ENCODE results near the gene LINS1.
A peak's percentile ranks its signal among the peaks of the same experiment; 100 is the strongest.
"Not testable (repeated sequence)": the region's sequence is repeated elsewhere in the genome, so short reads cannot be mapped to it uniquely, and the experiment has no call there.

Gene LINS1

GRCh38 chr15:100601617-100602063 lies 344 bp downstream of the LINS1 start:
- no peak for DNase-seq

- peak; percentile 45 for DNase-seq
These were observed 821 bp downstream of the LINS1 start for GRCh38 chr15:100601163-100601562.

- no peak for DNase-seq
These were observed 3.3 kb downstream of the LINS1 start for GRCh38 chr15:100598655-100599054.

- DNase-seq, result no peak
These were observed 4.1 kb downstream of the LINS1 start for GRCh38 chr15:100597862-100598261.

GRCh38 chr15:100596792-100597191 lies 5.2 kb downstream of the LINS1 start:
- peak; percentile 89 for DNase-seq

- no peak for DNase-seq
These were observed 6.0 kb downstream of the LINS1 start for GRCh38 chr15:100595964-100596363.

GRCh38 chr15:100593431-100593830 lies 8.6 kb downstream of the LINS1 start:
- DNase-seq, result no peak

GRCh38 chr15:100592898-100593297 lies 9.1 kb downstream of the LINS1 start:
- no peak for DNase-seq

- DNase-seq, result no peak
These were observed 10.1 kb downstream of the LINS1 start for GRCh38 chr15:100591835-100592234.

- DNase-seq, result not testable (repeated sequence)
These were observed 10.8 kb downstream of the LINS1 start for GRCh38 chr15:100591163-100591562.

- no peak for DNase-seq
These were observed 13.2 kb downstream of the LINS1 start for GRCh38 chr15:100588638-100589242.

- DNase-seq, result no peak
These were observed 21.6 kb downstream of the LINS1 start for GRCh38 chr15:100580414-100580813.

GRCh38 chr15:100573526-100573925 lies 28.5 kb downstream of the LINS1 start:
- no peak for DNase-seq

- no peak for DNase-seq
These were observed 29.5 kb downstream of the LINS1 start for GRCh38 chr15:100572362-100572983.

- no peak for DNase-seq
These were observed 30.3 kb downstream of the LINS1 start for GRCh38 chr15:100571592-100572167.

- DNase-seq, result no peak
These were observed 31.2 kb downstream of the LINS1 start for GRCh38 chr15:100570735-100571313.

- DNase-seq, result no peak
These were observed 31.7 kb downstream of the LINS1 start for GRCh38 chr15:100570275-100570674.

GRCh38 chr15:100569391-100569790 lies 32.6 kb downstream of the LINS1 start:
- no peak for DNase-seq

- no peak for DNase-seq
These were observed 34.9 kb downstream of the LINS1 start for GRCh38 chr15:100566850-100567628.

- no peak for DNase-seq
These were observed 36.4 kb downstream of the LINS1 start for GRCh38 chr15:100565591-100565990.

GRCh38 chr15:100560323-100560722 lies 41.7 kb downstream of the LINS1 start:
- no peak for DNase-seq

GRCh38 chr15:100559330-100559729 lies 42.7 kb downstream of the LINS1 start:
- DNase-seq, result no peak

- DNase-seq, result no peak
These were observed 43.2 kb downstream of the LINS1 start for GRCh38 chr15:100558771-100559254.

Data from stimulated activated CD4-positive, alpha-beta T cell treated with anti-CD3 and anti-CD28 coated beads, Interleukin-4, amount 100 ng/mL, for 1 hour (primary cell).